IPS-11a (cell line): ENCODE measurements around the gene ZNF484.
"Not testable (repeated sequence)": the region's sequence is repeated elsewhere in the genome, so short reads cannot be mapped to it uniquely, and the experiment has no call there.

ENCODE experiments used
- H3K4me3 ChIP-seq: one replicate; pipeline ENCODE4 v1.5.1; 2013; ENCODE audit warnings: low read depth, low read length, control low read depth

The ZNF484 gene

GRCh38 chr9:92877531-92878430 lies at the start of gene ZNF484:
Gene ZNF484, minus strand, starts transcription at chr9:92878038. Its CDS starts 3,009 bp downstream, at chr9:92875029.
- peak within 1 kb of the TSS; percentile 88 for H3K4me3 ChIP-seq

DNA sequence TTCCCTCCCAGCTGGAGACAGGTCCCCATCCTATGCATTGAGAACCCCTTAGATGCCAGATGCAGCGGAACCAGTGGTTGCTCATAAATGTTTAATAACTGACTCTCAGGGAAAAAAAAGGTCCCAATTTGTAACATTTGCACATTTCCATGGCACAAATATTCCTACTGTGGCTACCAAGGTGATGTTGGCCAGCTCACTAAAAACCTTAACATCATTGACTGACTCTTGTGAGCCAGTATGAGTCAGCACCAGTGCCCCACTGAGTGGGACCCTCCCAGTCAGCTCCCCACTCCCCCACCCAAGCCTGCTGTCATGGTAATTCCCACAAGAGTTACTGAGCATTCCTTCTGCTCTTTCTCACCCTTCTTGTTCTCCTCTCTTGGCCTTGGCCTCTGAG lies 42.6 kb upstream of the ZNF484 start:
- H3K4me3 ChIP-seq: no peak overlapping the region

- no peak overlapping the region for H3K4me3 ChIP-seq
These were observed 39.5 kb upstream of the ZNF484 start for GRCh38 chr9:92917176-92917800.

DNA sequence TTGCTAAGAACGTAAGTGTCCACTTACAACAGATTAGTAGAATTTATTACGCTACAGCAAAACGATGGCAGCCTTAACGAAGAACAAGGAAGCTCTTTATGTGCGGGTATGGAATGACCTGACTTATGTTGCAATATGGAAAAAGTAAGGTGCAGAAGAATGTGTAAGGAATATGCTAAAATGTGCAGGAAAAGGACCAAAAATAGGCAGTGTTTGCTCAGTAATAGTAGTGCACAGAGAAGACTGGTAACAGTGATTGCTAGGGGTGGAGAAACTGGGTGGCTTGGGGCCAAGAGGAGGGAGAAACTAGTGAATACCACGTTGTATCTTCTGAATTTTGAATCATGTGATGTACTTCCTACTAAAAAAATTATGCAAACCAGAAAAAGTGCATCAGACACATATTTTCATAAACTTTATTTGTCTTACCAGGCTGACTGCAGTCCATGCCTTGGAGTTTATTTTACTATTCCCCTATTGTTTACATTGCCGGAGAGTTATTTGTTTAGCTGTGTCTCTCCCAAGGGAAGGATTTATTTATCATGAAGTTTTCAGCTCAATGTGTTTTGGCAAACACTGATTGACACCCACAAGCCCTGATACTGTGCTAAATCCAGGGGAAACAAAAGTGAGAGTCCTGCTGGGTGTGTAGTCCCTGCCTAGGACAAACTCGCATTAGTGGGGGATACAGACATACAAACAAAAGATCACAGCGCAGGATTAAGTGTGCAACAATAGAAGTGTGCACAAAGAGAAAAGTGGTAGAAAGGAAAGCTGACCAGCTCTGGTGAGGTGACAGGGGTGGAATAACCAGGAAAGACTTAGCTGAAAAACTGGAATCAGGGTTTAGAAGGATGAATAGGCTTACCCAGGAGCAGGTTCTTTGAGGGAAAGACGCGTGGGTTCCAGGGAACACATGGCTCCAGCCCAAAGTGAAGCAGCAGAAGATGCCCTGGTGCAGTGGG lies 34.0 kb upstream of the ZNF484 start:
- H3K4me3 ChIP-seq: no peak overlapping the region

DNA sequence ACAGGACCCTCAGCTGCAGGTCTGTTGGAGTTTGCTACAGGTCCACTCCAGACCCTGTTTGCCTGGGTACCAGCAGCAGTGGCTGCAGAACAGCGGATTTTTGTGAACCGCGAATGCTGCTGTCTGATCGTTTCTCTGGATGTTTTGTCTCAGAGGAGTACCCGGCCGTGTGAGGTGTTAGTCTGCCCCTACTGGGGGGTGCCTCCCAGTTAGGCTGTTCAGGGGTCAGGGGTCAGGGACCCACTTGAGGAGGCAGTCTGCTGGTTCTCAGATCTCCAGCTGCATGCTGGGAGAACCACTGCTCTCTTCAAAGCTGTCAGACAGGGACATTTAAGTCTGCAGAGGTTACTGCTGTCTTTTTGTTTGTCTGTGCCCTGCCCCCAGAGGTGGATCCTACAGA lies 27.3 kb upstream of the ZNF484 start:
- not testable (repeated sequence) for H3K4me3 ChIP-seq

DNA sequence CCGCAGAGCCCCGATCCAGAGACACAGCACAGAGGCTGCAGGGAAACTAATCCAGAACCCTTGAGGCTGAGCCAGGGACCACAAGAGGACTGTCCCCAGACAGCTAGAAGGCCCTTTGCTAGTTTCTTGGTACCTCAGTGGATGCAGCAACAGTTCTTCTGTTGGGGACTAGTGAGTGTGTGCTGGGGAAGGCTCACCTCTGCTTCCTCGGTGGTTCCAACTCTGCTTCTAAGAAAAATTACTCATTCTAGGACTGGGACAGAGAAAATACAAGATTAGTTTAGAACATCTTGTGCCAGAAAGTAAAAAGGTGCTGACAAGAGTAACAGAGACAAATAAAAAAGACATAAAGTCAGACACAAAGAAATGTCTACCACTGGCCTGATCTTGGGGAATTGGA lies 19.5 kb upstream of the ZNF484 start:
- no peak overlapping the region for H3K4me3 ChIP-seq

- H3K4me3 ChIP-seq: no peak overlapping the region
These were observed 18.1 kb upstream of the ZNF484 start for GRCh38 chr9:92895812-92896436.

GRCh38 chr9:92894711-92895362 lies 17.0 kb upstream of the ZNF484 start:
- no peak overlapping the region for H3K4me3 ChIP-seq

DNA sequence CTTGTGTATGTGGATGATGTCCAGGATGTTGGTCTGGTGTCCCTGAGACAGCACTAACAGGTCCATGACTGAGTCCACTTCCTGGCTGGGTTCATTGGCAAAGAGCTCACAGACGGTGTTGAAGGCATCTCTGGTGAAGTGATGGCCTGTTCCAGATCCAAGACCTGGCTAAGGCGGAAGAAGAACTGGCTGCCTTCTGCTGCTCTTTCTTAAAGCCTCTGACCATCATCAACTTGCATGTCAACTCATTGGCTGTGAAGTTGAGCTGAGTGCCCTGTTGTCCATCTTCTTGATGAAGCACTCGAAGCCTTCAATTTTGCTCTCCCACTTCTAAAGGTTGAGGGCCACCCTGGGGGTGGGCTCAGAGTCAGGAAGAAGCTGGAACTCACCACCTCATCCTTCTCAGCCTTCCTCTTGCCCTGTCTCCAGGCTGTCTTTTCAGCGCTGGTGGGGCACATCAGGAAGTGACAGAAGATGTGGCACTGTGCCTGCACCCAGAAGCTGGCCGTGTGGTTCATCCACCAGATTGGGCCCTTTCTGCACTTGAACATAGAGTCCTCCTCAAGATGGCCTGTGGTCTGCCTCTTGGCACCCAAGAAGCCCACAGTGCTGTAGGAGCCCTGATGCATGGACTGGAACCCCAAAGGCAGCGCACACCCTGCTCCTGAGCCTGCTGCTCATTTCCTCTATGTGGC lies 16.2 kb upstream of the ZNF484 start:
- not testable (repeated sequence) for H3K4me3 ChIP-seq

DNA sequence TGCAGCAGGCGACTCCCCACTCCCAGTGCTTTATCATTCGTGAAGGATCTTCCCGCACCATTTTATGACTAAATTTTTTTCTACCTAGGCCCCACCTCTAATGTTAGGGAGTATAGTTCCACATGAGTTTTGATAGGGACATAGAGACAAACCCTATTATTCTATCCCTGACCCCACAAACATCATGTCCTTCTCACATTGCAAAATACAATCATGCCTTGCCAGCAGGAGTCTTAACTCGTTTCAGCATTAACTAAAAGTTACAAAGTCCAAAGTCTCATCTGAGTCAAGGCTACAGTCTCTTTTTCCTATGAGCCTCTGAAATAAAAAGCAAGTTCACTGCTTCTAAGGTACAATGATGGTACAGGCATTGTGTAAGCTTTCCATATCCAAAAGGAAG lies 14.4 kb upstream of the ZNF484 start:
- not testable (repeated sequence) for H3K4me3 ChIP-seq

DNA sequence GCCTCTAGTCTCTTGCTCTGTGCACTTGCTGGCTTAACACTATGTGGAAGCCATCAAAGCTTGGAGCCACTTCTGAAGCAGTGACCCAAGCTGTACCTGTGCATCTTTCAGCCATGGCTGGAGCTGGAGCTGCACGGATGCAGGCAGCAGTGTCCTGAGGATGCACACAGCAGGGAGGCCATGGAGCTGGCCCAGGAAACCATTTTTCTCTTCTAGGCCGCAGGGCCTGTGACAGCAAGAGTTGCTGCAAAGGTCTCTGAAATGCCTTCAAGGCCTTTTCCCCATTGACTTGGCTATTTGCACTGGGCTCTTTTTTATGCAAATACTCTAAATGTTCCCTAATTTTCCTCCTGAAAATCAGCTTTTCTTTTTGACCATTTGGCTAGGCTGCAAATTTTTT lies 12.9 kb upstream of the ZNF484 start:
- H3K4me3 ChIP-seq: no peak overlapping the region

DNA sequence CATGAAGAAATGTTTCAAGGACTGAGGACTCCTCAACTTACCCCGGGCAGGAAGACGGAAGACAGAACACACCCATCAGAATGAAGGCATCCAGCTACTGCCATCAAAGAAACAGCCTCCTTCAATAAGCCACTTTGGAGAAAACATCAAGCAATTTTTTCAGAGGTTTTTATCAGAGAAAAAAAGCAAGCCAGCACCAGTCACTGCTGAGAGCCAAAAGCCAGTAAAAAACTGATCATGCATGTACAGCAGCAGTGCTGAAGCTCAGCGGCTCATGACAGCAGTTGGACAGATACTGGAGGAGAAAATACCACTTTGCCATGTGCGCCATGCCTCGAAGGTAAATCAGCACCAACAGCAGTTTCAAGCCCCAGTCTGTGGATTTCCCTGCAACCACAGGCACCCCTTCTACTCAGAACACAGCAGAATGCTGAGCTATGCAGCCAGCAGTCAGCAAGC lies 10.1 kb upstream of the ZNF484 start:
- no peak overlapping the region for H3K4me3 ChIP-seq

DNA sequence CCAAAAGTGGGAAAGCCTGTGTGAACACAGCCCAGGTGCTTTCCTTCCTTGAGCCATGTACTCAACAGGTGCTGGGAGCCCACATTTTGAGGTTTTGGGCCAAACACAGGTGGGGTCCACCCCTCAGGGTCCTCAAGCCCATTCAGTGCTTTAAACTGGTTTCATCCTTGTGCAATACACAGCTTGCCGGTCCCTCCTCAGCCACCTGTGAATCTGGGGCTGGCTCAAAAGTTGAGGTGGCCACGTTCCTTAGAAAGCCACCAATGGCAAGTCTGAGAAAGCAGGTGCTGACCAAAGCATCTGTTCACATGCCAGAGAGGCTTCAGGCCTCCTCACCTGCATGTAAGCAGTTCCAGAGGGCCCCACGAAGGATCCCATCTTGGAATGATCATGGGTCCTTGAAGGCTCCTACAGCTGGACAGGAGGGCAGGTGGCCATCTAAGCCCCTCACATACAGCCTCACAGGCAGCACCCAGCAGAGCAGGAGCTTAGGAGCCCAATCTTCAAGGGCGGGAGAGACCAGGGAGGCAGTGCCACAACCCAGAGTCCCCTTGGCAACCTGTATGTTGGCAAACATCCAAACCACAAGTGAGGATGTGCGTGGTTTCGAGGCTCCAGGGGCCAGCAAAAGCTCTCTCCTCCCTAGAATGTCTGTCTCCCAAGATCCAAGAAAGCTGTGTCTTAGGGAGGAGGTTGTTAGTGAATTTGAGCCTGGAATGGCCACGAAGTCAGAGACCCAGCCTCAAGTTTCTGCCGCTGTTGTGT lies 9.2 kb upstream of the ZNF484 start:
- not testable (repeated sequence) for H3K4me3 ChIP-seq

DNA sequence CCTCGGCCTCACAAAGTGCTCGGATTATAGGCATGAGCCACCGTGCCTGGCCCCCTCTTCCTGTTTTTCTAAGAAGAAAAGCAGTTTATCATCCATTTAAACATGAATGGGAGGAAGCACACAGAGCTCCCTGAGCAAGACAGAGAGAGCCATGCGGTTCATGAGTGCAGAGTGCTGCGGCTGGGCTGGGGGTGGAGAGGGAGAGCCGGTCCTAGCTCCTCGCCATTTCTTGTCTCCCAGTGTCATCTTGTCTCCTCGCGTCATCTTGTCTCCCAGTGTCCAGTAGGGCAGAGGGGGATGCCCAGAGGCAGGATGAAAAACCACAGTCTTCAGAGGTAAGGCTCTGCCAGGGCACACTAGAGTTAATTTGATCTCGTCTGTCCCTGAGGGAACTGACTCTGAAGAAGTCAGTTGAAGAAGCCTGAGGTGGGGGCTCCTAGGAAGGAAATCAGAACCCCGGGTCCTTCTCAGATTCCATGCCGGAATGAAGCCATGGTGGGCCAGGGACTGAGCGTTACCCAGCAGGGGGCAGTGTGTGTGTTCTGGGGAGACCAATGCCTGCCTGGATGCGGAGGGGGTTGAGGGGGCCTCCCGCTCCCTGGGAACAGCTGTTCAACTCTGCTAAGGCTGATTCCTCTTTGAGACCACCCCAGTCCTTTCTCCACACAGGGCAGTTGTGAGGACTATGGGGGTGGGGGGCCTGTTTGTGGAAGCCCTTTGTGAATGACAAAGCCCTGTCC lies 6.0 kb upstream of the ZNF484 start:
- not testable (repeated sequence) for H3K4me3 ChIP-seq

GRCh38 chr9:92882276-92882675 lies 4.4 kb upstream of the ZNF484 start:
- no peak overlapping the region for H3K4me3 ChIP-seq

GRCh38 chr9:92875373-92875772 lies 2.5 kb downstream of the ZNF484 start:
- H3K4me3 ChIP-seq: no peak overlapping the region

- no peak overlapping the region for H3K4me3 ChIP-seq
These were observed 7.5 kb downstream of the ZNF484 start for GRCh38 chr9:92870289-92870688.

DNA sequence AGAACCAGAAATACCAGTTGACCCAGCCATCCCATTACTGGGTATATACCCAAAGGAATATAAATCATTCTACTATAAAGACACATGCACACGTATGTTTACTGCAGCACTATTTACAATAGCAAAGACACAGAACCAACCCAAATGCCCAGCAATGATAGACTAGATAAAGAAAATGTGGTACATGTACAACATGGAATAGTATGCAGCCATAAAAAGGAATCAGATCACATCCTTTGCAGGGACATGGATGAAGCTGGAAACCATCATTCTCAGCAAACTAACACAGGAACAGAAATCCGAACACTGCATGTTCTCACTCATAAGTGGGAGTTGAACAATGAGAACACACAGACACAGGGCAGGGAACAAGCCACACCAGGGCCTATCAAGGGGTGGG lies 11.2 kb downstream of the ZNF484 start:
- H3K4me3 ChIP-seq: not testable (repeated sequence)
